CD14-positive monocyte (primary cell): ENCODE results near the gene LNX2. TPM values are rescaled to one million over a fixed set of nuclear protein-coding genes. Genes with fewer than 3 reads are reported as not detected.

Experiments
- DNase-seq, 3 donors: peaks; one replicate each; pipeline ENCODE4 v3.0.0-alpha.2; 2011 to 2022
- H2AFZ ChIP-seq: 2 replicates; pipeline ENCODE4 v1.6.0; 2012; ENCODE audit warnings: mild to moderate bottlenecking, low read depth, low read length, inconsistent platforms; ENCODE audit not compliant: insufficient read depth, poor library complexity, severe bottlenecking
- H3K27ac ChIP-seq, 2 donors: 1 replicate in 1 of 2; 2 replicates in 1 of 2; pipeline ENCODE4 v1.5.1; 2012 to 2013; ENCODE audit warnings: low read length in 2 of 2, control low read depth in 1 of 2, inconsistent platforms in 1 of 2, low read depth in 1 of 2, mild to moderate bottlenecking in 1 of 2
- H3K27me3 ChIP-seq, 2 donors: one replicate each; pipeline versions ENCODE4 v1.6.0 to v1.6.1; 2011 to 2013; ENCODE audit warnings: low read length in 2 of 2; ENCODE audit not compliant: control insufficient read depth in 2 of 2, insufficient read depth in 2 of 2
- H3K36me3 ChIP-seq, 2 donors: replicated peaks in 1 of 2; 1 replicate in 1 of 2; 2 replicates in 1 of 2; pipeline versions ENCODE4 v1.5.1 to v1.6.1; 2012 to 2013; ENCODE audit warnings: low read length in 2 of 2, control low read depth in 1 of 2, inconsistent platforms in 1 of 2, mild to moderate bottlenecking in 1 of 2; ENCODE audit not compliant: insufficient read depth in 2 of 2, control insufficient read depth in 1 of 2
- H3K4me1 ChIP-seq, 2 donors: 1 replicate in 1 of 2; 2 replicates in 1 of 2; pipeline versions ENCODE4 v1.5.1 to v1.6.1; 2012 to 2013; ENCODE audit warnings: low read length in 2 of 2, control low read depth in 1 of 2, inconsistent platforms in 1 of 2, mild to moderate bottlenecking in 1 of 2, moderate library complexity in 1 of 2; ENCODE audit not compliant: insufficient read depth in 2 of 2, control insufficient read depth in 1 of 2
- H3K4me2 ChIP-seq: replicated peaks from 2 replicates; pipeline ENCODE3; 2012; ENCODE audit warnings: low read length, moderate library complexity, mild to moderate bottlenecking; ENCODE audit not compliant: poor library complexity, severe bottlenecking; ENCODE audit errors: extremely low read depth
- H3K4me3 ChIP-seq, 3 experiments: fragments of 200-600 bp in 1 of 3; sonication (generic) in 1 of 3; replicated peaks in 1 of 3; 1 replicate in 2 of 3; 2 replicates in 1 of 3; pipeline ENCODE4 v1.5.1; 2011 to 2013; ENCODE audit warnings: low read length in 3 of 3, mild to moderate bottlenecking in 3 of 3, control low read depth in 2 of 3, low read depth in 2 of 3, inconsistent platforms in 1 of 3, moderate library complexity in 1 of 3
- H3K79me2 ChIP-seq: 2 replicates; pipeline ENCODE4 v1.6.0; 2012; ENCODE audit warnings: mild to moderate bottlenecking, control low read depth, inconsistent platforms, low read length, moderate library complexity; ENCODE audit not compliant: insufficient read depth
- H3K9ac ChIP-seq: 2 replicates; pipeline ENCODE4 v1.6.0; 2017; ENCODE audit warnings: low read length, mild to moderate bottlenecking; ENCODE audit not compliant: insufficient read depth, poor library complexity, severe bottlenecking
- H3K9me3 ChIP-seq, 2 donors: replicated peaks in 1 of 2; 1 replicate in 1 of 2; 2 replicates in 1 of 2; pipeline versions ENCODE4 v1.5.1 to v1.6.1; 2012 to 2013; ENCODE audit warnings: low read length in 2 of 2, control low read depth in 1 of 2; ENCODE audit not compliant: control insufficient read depth in 1 of 2, insufficient read depth in 1 of 2
- H4K20me1 ChIP-seq: 2 replicates; pipeline ENCODE4 v1.6.0; 2012; ENCODE audit warnings: mild to moderate bottlenecking, low read length, control low read depth, moderate library complexity; ENCODE audit not compliant: insufficient read depth
- H3K27ac Mint-ChIP-seq, 7 donors: one replicate each; pipeline ENCODE4 v1.8.0; 2020; ENCODE audit warnings: mild to moderate bottlenecking in 7 of 7, mixed read lengths in 7 of 7, moderate library complexity in 6 of 7, inconsistent platforms in 2 of 7
- H3K27me3 Mint-ChIP-seq, 3 donors: one replicate each; pipeline ENCODE4 v1.8.0; 2021 to 2022; ENCODE audit warnings: low read depth in 3 of 3, mild to moderate bottlenecking in 3 of 3, mixed read lengths in 3 of 3, moderate library complexity in 3 of 3, inconsistent platforms in 1 of 3
- H3K36me3 Mint-ChIP-seq, 2 donors: one replicate each; pipeline ENCODE4 v1.8.0; 2020; ENCODE audit warnings: mixed read lengths in 2 of 2, inconsistent platforms in 1 of 2, mild to moderate bottlenecking in 1 of 2
- H3K4me1 Mint-ChIP-seq: one replicate; pipeline ENCODE4 v1.8.0; 2020; ENCODE audit warnings: mild to moderate bottlenecking, mixed read lengths
- H3K4me3 Mint-ChIP-seq, 2 donors: one replicate each; pipeline ENCODE4 v1.8.0; 2020; ENCODE audit warnings: mild to moderate bottlenecking in 2 of 2, mixed read lengths in 2 of 2, moderate library complexity in 1 of 2
- H3K9me3 Mint-ChIP-seq, 7 donors: one replicate each; pipeline ENCODE4 v1.8.0; 2020 to 2022; ENCODE audit warnings: mixed read lengths in 7 of 7, mild to moderate bottlenecking in 6 of 7, moderate library complexity in 6 of 7, inconsistent platforms in 2 of 7
- WGBS: methylation state at CpG from one replicate; pipeline ENCODE4 v1.1.5; 2013; ENCODE audit warnings: missing lambda C conversion rate; ENCODE audit not compliant: insufficient coverage; 5-methylcytosine and 5-hydroxymethylcytosine counted together
- intact Hi-C, 2 donors: fragments of 100-400 bp; cut with micrococcal nuclease; formaldehyde crosslinking; loops; one replicate each; pipeline versions ENCODE4 v1.15.0 to v1.15.1; 2023
- polyA plus RNA-seq, 3 donors: library from polyadenylated mRNA; depleted of rRNA in 1 of 3; unstranded in 2 of 3; stranded (reverse) in 1 of 3; fragments of 300-500 nt in 2 of 3; fragments of >200 nt in 1 of 3; fragmentation: Illumina TruSeq in 2 of 3; gene quantifications; 1 replicate in 2 of 3; 2 replicates in 1 of 3; pipeline ENCODE4 v1.2.3, GENCODE V29; 2012 to 2021
- TF ChIP-seq, protein P1 (sequence below): fragments of 200-600 bp; IDR thresholded peaks from one replicate; pipeline ENCODE4 v1.8.0; 2022; ENCODE audit warnings: antibody characterized with exemption, mild to moderate bottlenecking

The LNX2 gene
- polyA plus RNA-seq, 3 donors = 0.89 to 2.3 (median 1.5) TPM

DNA sequence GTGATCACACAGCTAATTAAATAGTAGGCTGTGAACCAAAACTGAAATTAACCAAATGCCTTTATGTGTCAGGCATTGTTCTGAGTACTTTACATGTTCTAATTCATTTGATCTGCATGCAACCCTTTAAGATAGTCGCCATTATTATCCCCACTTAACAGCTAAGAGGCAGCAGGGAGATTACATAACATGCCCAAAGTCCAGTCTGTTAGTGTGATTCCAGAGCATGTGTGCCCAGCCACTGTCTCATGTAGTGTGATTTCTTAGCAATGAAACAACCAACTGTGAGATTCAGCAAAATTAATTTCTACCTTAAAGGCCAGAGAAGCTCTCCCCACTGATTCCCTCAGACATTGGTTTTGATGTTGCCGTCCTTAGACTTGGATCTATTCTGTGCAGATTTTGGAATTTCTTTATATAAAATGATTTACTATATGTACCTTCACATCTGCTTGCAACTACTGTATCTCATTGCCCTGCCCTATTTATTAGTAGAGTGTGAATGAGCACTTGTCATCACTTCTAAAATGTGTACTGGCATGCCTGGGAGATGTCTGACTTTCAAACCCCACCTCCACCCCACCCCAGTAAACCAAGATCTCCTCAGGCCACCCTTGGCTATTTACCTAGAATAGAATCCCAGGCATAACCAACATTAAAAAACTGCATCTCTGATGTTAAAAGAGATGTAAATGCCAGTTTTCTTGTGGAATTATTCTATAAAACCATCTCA lies 42.6 kb upstream of the LNX2 start:
- Histone ChIP-seq H3K36me3 (peaks cover 18 to 59% of the 10 kb centered on the region in 2 donors), H3K4me2 (no peak overlapping the region), H3K4me3 (no peak overlapping the region), H3K4me1 (no peaks in the 10 kb centered on the region), H3K9me3 (no peaks in the 10 kb centered on the region), H4K20me1 (peaks cover 40% of the 10 kb centered on the region), H3K27ac (no peak overlapping the region), H3K27me3 (no peaks in the 10 kb centered on the region), H3K79me2 (peaks cover 6% of the 10 kb centered on the region), H3K9ac (no peak overlapping the region), H2AFZ (no peak overlapping the region)
- Mint-ChIP-seq H3K27ac (no peak overlapping the region), H3K4me3 (no peak overlapping the region), H3K4me1 (no peaks in the 10 kb centered on the region), H3K27me3 (no peaks in the 10 kb centered on the region), H3K36me3 (peaks cover 25 to 39% of the 10 kb centered on the region in 2 donors), H3K9me3 (no peaks in the 10 kb centered on the region)
- DNase-seq = no peak
- no CpG with 5 or more reads among the region's 2 CpGs for WGBS
- intact Hi-C loops = no loop called here
- TF ChIP-seq, protein P1, sequence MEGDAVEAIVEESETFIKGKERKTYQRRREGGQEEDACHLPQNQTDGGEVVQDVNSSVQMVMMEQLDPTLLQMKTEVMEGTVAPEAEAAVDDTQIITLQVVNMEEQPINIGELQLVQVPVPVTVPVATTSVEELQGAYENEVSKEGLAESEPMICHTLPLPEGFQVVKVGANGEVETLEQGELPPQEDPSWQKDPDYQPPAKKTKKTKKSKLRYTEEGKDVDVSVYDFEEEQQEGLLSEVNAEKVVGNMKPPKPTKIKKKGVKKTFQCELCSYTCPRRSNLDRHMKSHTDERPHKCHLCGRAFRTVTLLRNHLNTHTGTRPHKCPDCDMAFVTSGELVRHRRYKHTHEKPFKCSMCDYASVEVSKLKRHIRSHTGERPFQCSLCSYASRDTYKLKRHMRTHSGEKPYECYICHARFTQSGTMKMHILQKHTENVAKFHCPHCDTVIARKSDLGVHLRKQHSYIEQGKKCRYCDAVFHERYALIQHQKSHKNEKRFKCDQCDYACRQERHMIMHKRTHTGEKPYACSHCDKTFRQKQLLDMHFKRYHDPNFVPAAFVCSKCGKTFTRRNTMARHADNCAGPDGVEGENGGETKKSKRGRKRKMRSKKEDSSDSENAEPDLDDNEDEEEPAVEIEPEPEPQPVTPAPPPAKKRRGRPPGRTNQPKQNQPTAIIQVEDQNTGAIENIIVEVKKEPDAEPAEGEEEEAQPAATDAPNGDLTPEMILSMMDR = no peak

DNA sequence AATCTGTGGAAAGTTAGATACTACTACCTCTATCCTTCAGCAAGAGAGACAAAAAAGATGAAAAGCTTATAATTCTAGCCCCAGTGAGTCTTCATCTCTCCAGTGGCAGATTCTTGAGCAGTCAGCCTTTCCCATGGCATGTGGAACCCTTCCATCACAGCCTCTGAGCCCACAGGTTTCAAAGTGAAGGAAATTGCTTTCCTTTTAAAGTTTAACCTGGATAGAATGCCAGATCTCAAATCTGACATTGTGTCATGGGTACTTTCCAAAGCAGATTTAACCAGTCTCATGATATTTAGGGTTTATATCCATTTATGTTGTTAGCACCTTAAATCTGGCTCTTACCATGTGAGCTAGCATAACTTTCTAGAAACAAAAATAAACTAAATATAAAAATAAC lies 40.7 kb upstream of the LNX2 start:
- H2AFZ ChIP-seq = no peak overlapping the region
- DNase-seq = no peak
- Mint-ChIP-seq H3K27me3 (no peaks in the 10 kb centered on the region), H3K4me1 (no peaks in the 10 kb centered on the region), H3K9me3 (no peaks in the 10 kb centered on the region), H3K27ac (peak overlapping the region in 1 of 7 donors; percentile 23), H3K4me3 (no peak overlapping the region), H3K36me3 (peaks cover 23 to 31% of the 10 kb centered on the region in 2 donors)
- no peaks in the 10 kb centered on the region for H3K4me1 ChIP-seq
- H3K79me2 ChIP-seq = peaks cover 6% of the 10 kb centered on the region
- peaks cover 13 to 50% of the 10 kb centered on the region in 2 donors for H3K36me3 ChIP-seq
- H3K4me2 ChIP-seq = no peak overlapping the region
- H3K27ac ChIP-seq = no peak overlapping the region
- H3K9ac ChIP-seq = no peak overlapping the region
- no peaks in the 10 kb centered on the region for H3K9me3 ChIP-seq
- H3K27me3 ChIP-seq = no peaks in the 10 kb centered on the region
- no peak overlapping the region for H3K4me3 ChIP-seq
- peaks cover 57% of the 10 kb centered on the region for H4K20me1 ChIP-seq
- TF ChIP-seq, protein P1 = no peak
- intact Hi-C loops = no loop called here
